ENCODE results near the gene FASN.

FASN gene

GRCh38 chr17:82059272-82060000, 38.6 kb downstream of the FASN start:
- no peak for DNase-seq

- DNase-seq = no peak
Measured at GRCh38 chr17:82058855-82059249, 39.2 kb downstream of the FASN start.

GRCh38 chr17:82058230-82058854, 39.7 kb downstream of the FASN start:
- DNase-seq = no peak

- DNase-seq = no peak
Measured at GRCh38 chr17:82056729-82057621, 41.1 kb downstream of the FASN start.

- DNase-seq = no peak
Measured at GRCh38 chr17:82055965-82056728, 41.9 kb downstream of the FASN start.

- DNase-seq = no peak
Measured at GRCh38 chr17:82055023-82055964, 42.7 kb downstream of the FASN start.

- DNase-seq = no peak
Measured at GRCh38 chr17:82054351-82055022, 43.5 kb downstream of the FASN start.

GRCh38 chr17:82053556-82054263, 44.3 kb downstream of the FASN start:
- DNase-seq = no peak

- no peak for DNase-seq
Measured at GRCh38 chr17:82053130-82053529, 44.9 kb downstream of the FASN start.

GRCh38 chr17:82052638-82053059, 45.4 kb downstream of the FASN start:
- no peak for DNase-seq

- DNase-seq = peak in 48 of 51 donors; percentile 8 to 86 (median 60)
Measured at GRCh38 chr17:82051776-82052637, 46.0 kb downstream of the FASN start, which contains the start of the genes GPS1 and RFNG. Gene GPS1 (plus strand): TSS chr17:82051898. CDS start chr17:82051932, 34 bp downstream. Gene RFNG (minus strand): TSS chr17:82051811. CDS start chr17:82051766, 45 bp downstream.

GRCh38 chr17:82050761-82051641, 47.0 kb downstream of the FASN start:
- no peak for DNase-seq

GRCh38 chr17:82050152-82050760, 47.8 kb downstream of the FASN start:
- no peak for DNase-seq

GRCh38 chr17:82049521-82049971, 48.5 kb downstream of the FASN start:
- no peak for DNase-seq

- no peak for DNase-seq
Measured at GRCh38 chr17:82049106-82049505, 48.9 kb downstream of the FASN start.

GRCh38 chr17:82048571-82048971, 49.5 kb downstream of the FASN start:
- no peak for DNase-seq

All from hypothalamus (tissue), 51 donors.